A549 (cell line): ENCODE results near the gene GPR62. TPM values are rescaled to one million over a fixed set of nuclear protein-coding genes. Genes with fewer than 3 reads are reported as not detected.
A peak's percentile ranks its signal among the peaks of the same experiment; 100 is the strongest.

Experiments
- ATAC-seq, 2 experiments: fragments of 200-7000 bp in 1 of 2; fragments of >200 bp in 1 of 2; cut with Nextera tagmentation in 1 of 2; cut with Tn5 transposase in 1 of 2; 3 replicates each; pipeline versions ENCODE4 v1.8.0 to v1.9.1; 2018 to 2020; ENCODE audit warnings: mild to moderate bottlenecking in 1 of 2, moderate library complexity in 1 of 2
- CTCF ChIA-PET: fragments of 300-600 bp; sonication (Branson Sonifier 250); formaldehyde crosslinking; extraction: SDS; loops from one replicate; lab custom pipeline; 2021; ENCODE audit warnings: antibody characterized with exemption, inconsistent platforms; lab: Yijun Ruan, JAX
- POLR2A ChIA-PET: fragments of 350-600 bp; formaldehyde crosslinking; extraction: SDS; loops from one replicate; lab custom pipeline; 2021; ENCODE audit warnings: antibody characterized with exemption, inconsistent platforms; lab: Yijun Ruan, JAX
- DNase-seq, 2 experiments: peaks; one replicate each; pipeline versions ENCODE4 v3.0.0 to v3.0.0-alpha.2; 2011 to 2016; ENCODE audit warnings: low read depth in 1 of 2, low spot score in 1 of 2
- FAIRE-seq: peaks from 2 replicates; lab custom pipeline; 2011; peaks lifted over from hg19 to GRCh38; lab: Jason Lieb, UNC
- H3K27ac ChIP-seq, 2 experiments: fragments of >200 bp; sonication (Bioruptor Twin); formaldehyde crosslinking; 3 replicates each; pipeline ENCODE4 v1.5.1; 2016 to 2017
- H3K4me1 ChIP-seq: fragments of >200 bp; sonication (Bioruptor Twin); formaldehyde crosslinking; 3 replicates; pipeline ENCODE4 v1.6.1; 2016
- H3K4me2 ChIP-seq: fragments of >200 bp; sonication (Bioruptor Twin); formaldehyde crosslinking; 3 replicates; pipeline ENCODE4 v1.6.1; 2016
- H3K4me3 ChIP-seq: fragments of >200 bp; sonication (Bioruptor Twin); formaldehyde crosslinking; 3 replicates; pipeline ENCODE4 v1.5.1; 2016
- H3K9me3 ChIP-seq: fragments of >200 bp; sonication (Bioruptor Twin); formaldehyde crosslinking; 3 replicates; pipeline ENCODE4 v1.6.1; 2016
- ATOH8 ChIP-seq: fragments of 250-450 bp; sonication (Bioruptor Pico); IDR thresholded peaks from 2 replicates; pipeline ENCODE4 v1.5.0; 2020; ENCODE audit warnings: low read depth, mild to moderate bottlenecking, moderate library complexity
- CBX2 ChIP-seq: fragments of 200-600 bp; sonication (generic); IDR thresholded peaks from 2 replicates; pipeline ENCODE4 v1.6.1; 2016; ENCODE audit warnings: low read depth, mild to moderate bottlenecking, borderline replicate concordance
- CBX8 ChIP-seq: fragments of 200-600 bp; sonication (generic); IDR thresholded peaks from 2 replicates; pipeline ENCODE4 v1.6.1; 2016
- CEBPB ChIP-seq, 2 experiments: fragments of >200 bp in 1 of 2; sonication (Bioruptor Twin) in 1 of 2; formaldehyde crosslinking in 1 of 2; IDR thresholded peaks; 2 replicates each; pipeline ENCODE4 v1.6.1; 2012 to 2016
- CHD4 ChIP-seq: fragments of 200-600 bp; sonication (generic); IDR thresholded peaks from 2 replicates; pipeline ENCODE4 v1.6.1; 2016; ENCODE audit warnings: antibody characterized with exemption, mild to moderate bottlenecking, borderline replicate concordance
- EHMT2 ChIP-seq: fragments of 200-600 bp; sonication (generic); IDR thresholded peaks from 2 replicates; pipeline ENCODE4 v1.6.1; 2016; ENCODE audit warnings: antibody characterized with exemption, low read depth, mild to moderate bottlenecking, moderate library complexity
- GATA3 ChIP-seq: IDR thresholded peaks from 2 replicates; pipeline ENCODE4 v1.6.1; 2012; ENCODE audit warnings: borderline replicate concordance
- HDAC2 ChIP-seq: fragments of 200-600 bp; sonication (generic); IDR thresholded peaks from 2 replicates; pipeline ENCODE4 v1.6.1; 2016
- HES2 ChIP-seq: fragments of >200 bp; sonication (Bioruptor Twin); formaldehyde crosslinking; IDR thresholded peaks from 2 replicates; pipeline ENCODE4 v1.6.1; 2016
- HOXA7 ChIP-seq: fragments of 250-450 bp; sonication (Bioruptor Pico); IDR thresholded peaks from 2 replicates; pipeline ENCODE4 v1.5.0; 2020; ENCODE audit warnings: mild to moderate bottlenecking, moderate library complexity
- JUN ChIP-seq, 2 experiments: fragments of >200 bp; sonication (Bioruptor Twin); formaldehyde crosslinking; IDR thresholded peaks; 2 replicates in 1 of 2; 3 replicates in 1 of 2; pipeline ENCODE4 v1.6.1; 2016 to 2017
- JUNB ChIP-seq: fragments of >200 bp; sonication (Bioruptor Twin); formaldehyde crosslinking; IDR thresholded peaks from 2 replicates; pipeline ENCODE4 v1.6.1; 2016
- NPAS2 ChIP-seq: fragments of 250-450 bp; sonication (Bioruptor Pico); IDR thresholded peaks from 2 replicates; pipeline ENCODE4 v1.8.0; 2022; ENCODE audit warnings: mild to moderate bottlenecking, moderate library complexity, borderline replicate concordance
- PHF8 ChIP-seq: fragments of 200-600 bp; sonication (generic); IDR thresholded peaks from 2 replicates; pipeline ENCODE4 v1.6.1; 2016; ENCODE audit warnings: low read depth, mild to moderate bottlenecking, antibody characterized with exemption, moderate library complexity, borderline replicate concordance
- POLR2A ChIP-seq: IDR thresholded peaks from 2 replicates; pipeline ENCODE4 v1.6.1; 2012; ENCODE audit warnings: mild to moderate bottlenecking, low read length
- POLR2AphosphoS2 ChIP-seq: conservative IDR thresholded peaks from 2 replicates; pipeline ENCODE4 v1.6.1; 2012; ENCODE audit warnings: low read length, improper control_type of control experiment, inconsistent platforms
- RARB ChIP-seq: fragments of 250-450 bp; sonication (Bioruptor Pico); IDR thresholded peaks from 2 replicates; pipeline ENCODE4 v1.8.0; 2021; ENCODE audit warnings: mild to moderate bottlenecking, moderate library complexity
- REST ChIP-seq: fragments of 200-600 bp; sonication (generic); IDR thresholded peaks from 2 replicates; pipeline ENCODE4 v1.6.1; 2016; ENCODE audit warnings: antibody characterized with exemption, mild to moderate bottlenecking, moderate library complexity
- SMC3 ChIP-seq: fragments of >200 bp; sonication (Bioruptor Twin); formaldehyde crosslinking; IDR thresholded peaks from 3 replicates; pipeline ENCODE4 v1.6.1; 2018; ENCODE audit warnings: inconsistent platforms
- TP53 ChIP-seq: fragments of 250-450 bp; sonication (Bioruptor Pico); IDR thresholded peaks from 2 replicates; pipeline ENCODE4 v1.5.0; 2021; ENCODE audit warnings: mild to moderate bottlenecking, moderate library complexity
- ZFP36 ChIP-seq: fragments of 450-650 bp; IDR thresholded peaks from 2 replicates; pipeline ENCODE4 v1.6.1; 2014; ENCODE audit warnings: borderline replicate concordance; ENCODE audit not compliant: partially characterized antibody
- ZNF302 ChIP-seq: fragments of 250-450 bp; sonication (Bioruptor Pico); IDR thresholded peaks from 2 replicates; pipeline ENCODE4 v1.9.0; 2021; ENCODE audit warnings: inconsistent platforms, mild to moderate bottlenecking, moderate library complexity
- ZSCAN20 ChIP-seq: fragments of 250-450 bp; sonication (Bioruptor Pico); IDR thresholded peaks from 2 replicates; pipeline ENCODE4 v1.8.0; 2022; ENCODE audit warnings: mild to moderate bottlenecking, moderate library complexity
- WGBS: methylation state at CpG from one replicate; pipeline ENCODE4 v1.1.6; 2017; ENCODE audit errors: missing lambda C conversion rate; 5-methylcytosine and 5-hydroxymethylcytosine counted together
- polyA plus RNA-seq, 4 experiments: library from polyadenylated mRNA; depleted of rRNA in 3 of 4; stranded (reverse); fragments of >200 nt; fragmentation: RNase III in 1 of 4; extraction: RNeasy Plus Mini Kit Qiagen cat#74134 plus additional on column Dnase treatment in 1 of 4; gene quantifications; 2 replicates in 3 of 4; 3 replicates in 1 of 4; pipeline ENCODE4 v1.2.3, GENCODE V29; 2011 to 2017

Gene GPR62
- polyA plus RNA-seq, 2 of the 4 experiments (the other 2 are of a cell fraction), result 0.05 TPM; not detected in 1

GRCh38 chr3:51968883-51969678 lies 13.9 kb downstream of the GPR62 start:
- FAIRE-seq (no peak), ATAC-seq (no peak), DNase-seq (no peak)
- no peak for TF ChIP-seq REST
- no peak for TF ChIP-seq JUNB
- TF ChIP-seq HDAC2, result no peak
- no peak for TF ChIP-seq ZNF302 (CRISPR knock-in tag)
- TF ChIP-seq GATA3, result no peak
- TF ChIP-seq PHF8, result no peak
- TF ChIP-seq TP53 (CRISPR knock-in tag), result no peak
- TF ChIP-seq ZFP36, result no peak
- TF ChIP-seq JUN (IDR thresholded peaks at IDR 0.05), result no peak
- no peak for TF ChIP-seq POLR2AphosphoS2
- TF ChIP-seq EHMT2, result no peak
- no peak for TF ChIP-seq CHD4
- no peak for TF ChIP-seq HOXA7 (CRISPR knock-in tag)
- no peak for TF ChIP-seq ZSCAN20 (CRISPR knock-in tag)
- 87% methylated on average over 6 of the region's 6 CpGs for WGBS
- ChIA-PET POLR2A (interaction anchor here (0.6 to 0.9 kb wide), 4 partner anchors 14 to 27 kb away, joined by 3 to 6 read pairs (median 3); partner anchors contain the start of genes ACY1, PARP3, RPL29 and RRP9), CTCF (interaction anchor here (0.9 to 7.1 kb wide), 4 partner anchors 10 to 300 kb away, joined by 3 to 53 read pairs (median 20); partner anchors contain the start of genes ACY1, PARP3 and RRP9)
- peaks cover 17% of the 10 kb centered on the region for H3K4me1 ChIP-seq
- no peaks in the 10 kb centered on the region for H3K9me3 ChIP-seq
- H3K27ac ChIP-seq, result no peak overlapping the region; a peak in 1 of 6 replicates
- H3K4me3 ChIP-seq, result no peak overlapping the region
- peak overlapping the region; percentile 84 for H3K4me2 ChIP-seq

DNA sequence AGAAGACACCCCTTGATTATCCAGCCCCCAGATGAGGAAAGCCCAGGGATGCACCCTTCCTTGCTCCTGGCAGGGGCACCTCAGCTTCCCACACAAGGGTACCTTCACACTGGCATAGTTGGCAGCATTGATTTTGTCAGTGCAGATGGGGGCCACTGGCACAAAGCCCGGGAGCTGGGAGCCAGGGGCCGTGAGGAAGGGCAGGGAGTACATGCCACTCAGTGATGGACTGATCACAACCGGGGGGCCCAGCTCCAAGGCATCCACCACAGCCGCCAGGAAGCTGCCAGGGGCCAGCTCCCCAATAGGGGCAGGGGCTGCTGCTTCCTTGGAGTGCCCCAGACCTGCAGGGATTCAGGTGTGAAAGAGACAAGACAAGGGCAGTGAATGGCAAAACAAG lies 14.7 kb downstream of the GPR62 start:
- no peak for TF ChIP-seq PHF8
- no peak for TF ChIP-seq HES2
- TF ChIP-seq NPAS2 (CRISPR knock-in tag), result no peak
- TF ChIP-seq RARB, result no peak
- TF ChIP-seq ATOH8 (CRISPR knock-in tag), result no peak
- TF ChIP-seq CBX2, result no peak
- TF ChIP-seq REST, result no peak
- no peak for TF ChIP-seq POLR2A
- no peak for TF ChIP-seq SMC3
- TF ChIP-seq CBX8, result no peak
- TF ChIP-seq CEBPB (IDR thresholded peaks at IDR 0.05), result no peak
- TF ChIP-seq, all 56 proteins: peak for 0
- POLR2A ChIA-PET, result interaction anchor here (0.7 to 0.9 kb wide), 3 partner anchors 26 to 28 kb away, joined by 3 to 6 read pairs (median 3); partner anchors contain the start of genes PARP3, RPL29 and RRP9
- WGBS, result 71% methylated on average over 1 of the region's 4 CpGs
- Histone ChIP-seq H3K4me1 (peaks cover 23% of the 10 kb centered on the region), H3K4me3 (no peak overlapping the region), H3K27ac (no peak overlapping the region), H3K4me2 (no peak overlapping the region), H3K9me3 (no peaks in the 10 kb centered on the region)
- ATAC-seq, result no peak
- no peak for DNase-seq
- FAIRE-seq, result no peak
- CTCF ChIA-PET, result interaction anchor here (0.9 to 7.1 kb wide), 4 partner anchors 10 to 300 kb away, joined by 3 to 53 read pairs (median 20); partner anchors contain the start of genes ACY1, PARP3 and RRP9
